Measurements from ENCODE around the gene PALB2. TPM values are rescaled to one million over a fixed set of nuclear protein-coding genes. Genes with fewer than 3 reads are reported as not detected.

The PALB2 gene
- polyA plus RNA-seq, 2 of the 4 experiments (the other 2 are of a cell fraction), result 13.9 to 17.4 TPM

GRCh38 chr16:23564575-23565363 is 76.3 kb downstream of the PALB2 start:
- WGBS (ENCODE audit: missing lambda C conversion rate), result 94% methylated on average over 9 of the region's 9 CpGs
- FAIRE-seq, result no peak
- Histone ChIP-seq H3K4me1 (peaks cover 1% of the 10 kb centered on the region; the same call in 2 of the 3 replicates), H3K4me2 (no peak overlapping the region), H3K27ac (no peak overlapping the region), H3K9me3 (no peaks in the 10 kb centered on the region), H3K4me3 (no peak overlapping the region)
- POLR2A ChIA-PET, result no interaction called here
- no peak for ATAC-seq
- TF ChIP-seq MAZ (IDR thresholded peaks at IDR 0.05; ENCODE audit: borderline replicate concordance, low read depth, low read length), result no peak
- no peak for TF ChIP-seq NR3C1 (IDR thresholded peaks at IDR 0.05)
- TF ChIP-seq ZNF302 (CRISPR knock-in tag; IDR thresholded peaks at IDR 0.05), result no peak
- no peak for TF ChIP-seq JUN (IDR thresholded peaks at IDR 0.05)
- TF ChIP-seq ZSCAN20 (CRISPR knock-in tag; IDR thresholded peaks at IDR 0.05), result no peak
- TF ChIP-seq MAFK (IDR thresholded peaks at IDR 0.05; ENCODE audit: partially characterized antibody), result no peak
- no peak for TF ChIP-seq ZFP36 (IDR thresholded peaks at IDR 0.05; ENCODE audit: borderline replicate concordance, partially characterized antibody)
- no peak for TF ChIP-seq PBX3 (IDR thresholded peaks at IDR 0.05)
- TF ChIP-seq JUNB (IDR thresholded peaks at IDR 0.05), result no peak
- TF ChIP-seq, protein P1, sequence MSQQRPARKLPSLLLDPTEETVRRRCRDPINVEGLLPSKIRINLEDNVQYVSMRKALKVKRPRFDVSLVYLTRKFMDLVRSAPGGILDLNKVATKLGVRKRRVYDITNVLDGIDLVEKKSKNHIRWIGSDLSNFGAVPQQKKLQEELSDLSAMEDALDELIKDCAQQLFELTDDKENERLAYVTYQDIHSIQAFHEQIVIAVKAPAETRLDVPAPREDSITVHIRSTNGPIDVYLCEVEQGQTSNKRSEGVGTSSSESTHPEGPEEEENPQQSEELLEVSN (IDR thresholded peaks at IDR 0.05; ENCODE audit: borderline replicate concordance, low read depth), result no peak
- no peak for TF ChIP-seq CHD4 (IDR thresholded peaks at IDR 0.05; ENCODE audit: borderline replicate concordance)
- TF ChIP-seq CBX2 (IDR thresholded peaks at IDR 0.05; ENCODE audit: borderline replicate concordance, low read depth), result no peak
- no peak for TF ChIP-seq KDM5A (IDR thresholded peaks at IDR 0.05)
- TF ChIP-seq, protein P2, sequence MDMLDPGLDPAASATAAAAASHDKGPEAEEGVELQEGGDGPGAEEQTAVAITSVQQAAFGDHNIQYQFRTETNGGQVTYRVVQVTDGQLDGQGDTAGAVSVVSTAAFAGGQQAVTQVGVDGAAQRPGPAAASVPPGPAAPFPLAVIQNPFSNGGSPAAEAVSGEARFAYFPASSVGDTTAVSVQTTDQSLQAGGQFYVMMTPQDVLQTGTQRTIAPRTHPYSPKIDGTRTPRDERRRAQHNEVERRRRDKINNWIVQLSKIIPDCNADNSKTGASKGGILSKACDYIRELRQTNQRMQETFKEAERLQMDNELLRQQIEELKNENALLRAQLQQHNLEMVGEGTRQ (IDR thresholded peaks at IDR 0.05), result no peak
- no peak for TF ChIP-seq HOXA7 (CRISPR knock-in tag; IDR thresholded peaks at IDR 0.05)
- TF ChIP-seq, protein P3, sequence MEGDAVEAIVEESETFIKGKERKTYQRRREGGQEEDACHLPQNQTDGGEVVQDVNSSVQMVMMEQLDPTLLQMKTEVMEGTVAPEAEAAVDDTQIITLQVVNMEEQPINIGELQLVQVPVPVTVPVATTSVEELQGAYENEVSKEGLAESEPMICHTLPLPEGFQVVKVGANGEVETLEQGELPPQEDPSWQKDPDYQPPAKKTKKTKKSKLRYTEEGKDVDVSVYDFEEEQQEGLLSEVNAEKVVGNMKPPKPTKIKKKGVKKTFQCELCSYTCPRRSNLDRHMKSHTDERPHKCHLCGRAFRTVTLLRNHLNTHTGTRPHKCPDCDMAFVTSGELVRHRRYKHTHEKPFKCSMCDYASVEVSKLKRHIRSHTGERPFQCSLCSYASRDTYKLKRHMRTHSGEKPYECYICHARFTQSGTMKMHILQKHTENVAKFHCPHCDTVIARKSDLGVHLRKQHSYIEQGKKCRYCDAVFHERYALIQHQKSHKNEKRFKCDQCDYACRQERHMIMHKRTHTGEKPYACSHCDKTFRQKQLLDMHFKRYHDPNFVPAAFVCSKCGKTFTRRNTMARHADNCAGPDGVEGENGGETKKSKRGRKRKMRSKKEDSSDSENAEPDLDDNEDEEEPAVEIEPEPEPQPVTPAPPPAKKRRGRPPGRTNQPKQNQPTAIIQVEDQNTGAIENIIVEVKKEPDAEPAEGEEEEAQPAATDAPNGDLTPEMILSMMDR (IDR thresholded peaks at IDR 0.05), result no peak
- TF ChIP-seq HMGXB4 (CRISPR knock-in tag; IDR thresholded peaks at IDR 0.05; ENCODE audit: borderline replicate concordance), result no peak
- DNase-seq (ENCODE audit: low read depth in 1 of 2, low spot score in 1 of 2), result no peak
- CTCF ChIA-PET, result interaction anchor here (1.0 to 2.2 kb wide), 2 partner anchors 7 to 114 kb away, joined by 3 to 6 read pairs; partner anchors contain the start of genes EARS2, PLK1 and UBFD1

- no peak for ATAC-seq
- POLR2A ChIA-PET, result no interaction called here
- no peak for DNase-seq (ENCODE audit: low read depth in 1 of 2, low spot score in 1 of 2)
- Histone ChIP-seq H3K9me3 (no peaks in the 10 kb centered on the region), H3K4me2 (no peak overlapping the region), H3K27ac (no peak overlapping the region), H3K4me1 (peaks cover 14% of the 10 kb centered on the region), H3K4me3 (no peak overlapping the region)
- CTCF ChIA-PET, result no interaction called here
- FAIRE-seq, result no peak
- TF ChIP-seq, protein P3 (IDR thresholded peaks at IDR 0.05), result no peak
- TF ChIP-seq ZC3H11A (IDR thresholded peaks at IDR 0.05), result no peak
- no peak for TF ChIP-seq RAD21 (conservative IDR thresholded peaks at IDR 0.05 in 1 of 2, IDR thresholded peaks at IDR 0.05 in 1 of 2)
- no peak for TF ChIP-seq FOSB (CRISPR knock-in tag; IDR thresholded peaks at IDR 0.05)
- no peak for TF ChIP-seq PHF8 (IDR thresholded peaks at IDR 0.05; ENCODE audit: borderline replicate concordance, low read depth)
- TF ChIP-seq, protein P4, sequence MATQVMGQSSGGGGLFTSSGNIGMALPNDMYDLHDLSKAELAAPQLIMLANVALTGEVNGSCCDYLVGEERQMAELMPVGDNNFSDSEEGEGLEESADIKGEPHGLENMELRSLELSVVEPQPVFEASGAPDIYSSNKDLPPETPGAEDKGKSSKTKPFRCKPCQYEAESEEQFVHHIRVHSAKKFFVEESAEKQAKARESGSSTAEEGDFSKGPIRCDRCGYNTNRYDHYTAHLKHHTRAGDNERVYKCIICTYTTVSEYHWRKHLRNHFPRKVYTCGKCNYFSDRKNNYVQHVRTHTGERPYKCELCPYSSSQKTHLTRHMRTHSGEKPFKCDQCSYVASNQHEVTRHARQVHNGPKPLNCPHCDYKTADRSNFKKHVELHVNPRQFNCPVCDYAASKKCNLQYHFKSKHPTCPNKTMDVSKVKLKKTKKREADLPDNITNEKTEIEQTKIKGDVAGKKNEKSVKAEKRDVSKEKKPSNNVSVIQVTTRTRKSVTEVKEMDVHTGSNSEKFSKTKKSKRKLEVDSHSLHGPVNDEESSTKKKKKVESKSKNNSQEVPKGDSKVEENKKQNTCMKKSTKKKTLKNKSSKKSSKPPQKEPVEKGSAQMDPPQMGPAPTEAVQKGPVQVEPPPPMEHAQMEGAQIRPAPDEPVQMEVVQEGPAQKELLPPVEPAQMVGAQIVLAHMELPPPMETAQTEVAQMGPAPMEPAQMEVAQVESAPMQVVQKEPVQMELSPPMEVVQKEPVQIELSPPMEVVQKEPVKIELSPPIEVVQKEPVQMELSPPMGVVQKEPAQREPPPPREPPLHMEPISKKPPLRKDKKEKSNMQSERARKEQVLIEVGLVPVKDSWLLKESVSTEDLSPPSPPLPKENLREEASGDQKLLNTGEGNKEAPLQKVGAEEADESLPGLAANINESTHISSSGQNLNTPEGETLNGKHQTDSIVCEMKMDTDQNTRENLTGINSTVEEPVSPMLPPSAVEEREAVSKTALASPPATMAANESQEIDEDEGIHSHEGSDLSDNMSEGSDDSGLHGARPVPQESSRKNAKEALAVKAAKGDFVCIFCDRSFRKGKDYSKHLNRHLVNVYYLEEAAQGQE (IDR thresholded peaks at IDR 0.05), result no peak
- no peak for TF ChIP-seq MAZ (IDR thresholded peaks at IDR 0.05; ENCODE audit: borderline replicate concordance, low read depth, low read length)
- no peak for TF ChIP-seq JUNB (IDR thresholded peaks at IDR 0.05)
- WGBS (ENCODE audit: missing lambda C conversion rate), result 93% methylated on average over 3 of the region's 6 CpGs
Observed at GRCh38 chr16:23563186-23563585, 77.9 kb downstream of the PALB2 start.

Measured in A549 (cell line).